GM10248 (cell line): ENCODE data around the gene DDX39A.
A peak's percentile ranks its signal among the peaks of the same experiment; 100 is the strongest.
"Not testable (repeated sequence)": the region's sequence is repeated elsewhere in the genome, so short reads cannot be mapped to it uniquely, and the experiment has no call there.

Experiments used
- CTCF ChIA-PET: fragments of 300-600 bp; sonication (Branson Sonifier 250); formaldehyde crosslinking; extraction: SDS; loops from one replicate; lab custom pipeline; 2021; ENCODE audit warnings: antibody characterized with exemption; lab: Yijun Ruan, JAX
- POLR2A ChIA-PET: fragments of 350-650 bp; sonication (Branson Sonifier 250); formaldehyde crosslinking; extraction: SDS; loops from one replicate; lab custom pipeline; 2020; ENCODE audit warnings: antibody characterized with exemption; lab: Yijun Ruan, JAX
- DNase-seq: peaks from one replicate; pipeline ENCODE4 v3.0.0; 2012; ENCODE audit errors: extremely low spot score
- TF ChIP-seq, protein P1 (sequence below): IDR thresholded peaks from 2 replicates; pipeline ENCODE4 v1.5.1; 2012; ENCODE audit warnings: mild to moderate bottlenecking, low read depth; ENCODE audit errors: extremely low read depth, missing control alignments, control extremely low read depth

The DDX39A gene

DNA sequence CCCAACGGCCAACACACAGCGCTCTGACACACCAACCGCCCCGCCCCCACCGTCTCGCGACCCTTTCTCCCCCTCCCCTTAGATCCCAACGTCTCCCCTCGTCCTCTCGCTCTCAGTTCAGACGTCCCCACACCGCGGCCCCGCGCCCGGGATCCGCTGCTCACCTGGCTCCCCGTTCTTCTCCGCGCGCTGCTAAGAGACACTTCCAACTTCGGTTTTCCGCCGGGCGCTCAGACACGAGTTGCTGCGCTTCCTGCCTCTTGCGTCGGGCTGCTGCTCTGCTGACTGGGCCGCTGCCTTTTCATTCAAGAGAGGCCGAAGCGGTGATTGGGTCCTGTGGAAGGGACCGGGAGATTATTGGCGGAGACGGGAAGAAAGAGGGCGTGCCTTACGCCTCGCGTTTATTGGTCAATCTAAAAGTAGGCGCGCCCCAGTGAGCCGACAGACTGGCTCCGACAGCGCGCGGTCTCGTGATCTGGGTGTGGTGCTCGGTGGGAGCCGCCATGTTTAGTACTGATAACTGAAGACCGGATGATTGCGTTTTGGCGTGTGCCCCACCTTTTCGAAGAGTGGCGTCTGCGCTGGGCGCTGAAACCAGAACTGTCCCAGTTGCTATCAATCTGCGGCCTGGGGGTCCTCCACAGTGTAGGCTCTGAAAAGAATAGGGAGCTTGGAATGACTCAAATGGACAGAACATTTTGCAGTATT, at the start of gene DDX39A:
TSS of gene DDX39A (minus strand) at position 236 of the 708 bp plus-strand sequence. CDS start 6,121 bp downstream, outside the sequence.
- POLR2A ChIA-PET: interaction anchor here (0.6 kb wide), 1 partner anchor 989 kb away, joined by 4 read pairs; no protein-coding TSS in a partner anchor
- CTCF ChIA-PET: interaction anchor here (1.0 to 2.3 kb wide), 5 partner anchors 10 to 61 kb away, joined by 3 to 10 read pairs (median 5); no protein-coding TSS in a partner anchor
- peak; percentile 97 for DNase-seq
- TF ChIP-seq, protein P1, sequence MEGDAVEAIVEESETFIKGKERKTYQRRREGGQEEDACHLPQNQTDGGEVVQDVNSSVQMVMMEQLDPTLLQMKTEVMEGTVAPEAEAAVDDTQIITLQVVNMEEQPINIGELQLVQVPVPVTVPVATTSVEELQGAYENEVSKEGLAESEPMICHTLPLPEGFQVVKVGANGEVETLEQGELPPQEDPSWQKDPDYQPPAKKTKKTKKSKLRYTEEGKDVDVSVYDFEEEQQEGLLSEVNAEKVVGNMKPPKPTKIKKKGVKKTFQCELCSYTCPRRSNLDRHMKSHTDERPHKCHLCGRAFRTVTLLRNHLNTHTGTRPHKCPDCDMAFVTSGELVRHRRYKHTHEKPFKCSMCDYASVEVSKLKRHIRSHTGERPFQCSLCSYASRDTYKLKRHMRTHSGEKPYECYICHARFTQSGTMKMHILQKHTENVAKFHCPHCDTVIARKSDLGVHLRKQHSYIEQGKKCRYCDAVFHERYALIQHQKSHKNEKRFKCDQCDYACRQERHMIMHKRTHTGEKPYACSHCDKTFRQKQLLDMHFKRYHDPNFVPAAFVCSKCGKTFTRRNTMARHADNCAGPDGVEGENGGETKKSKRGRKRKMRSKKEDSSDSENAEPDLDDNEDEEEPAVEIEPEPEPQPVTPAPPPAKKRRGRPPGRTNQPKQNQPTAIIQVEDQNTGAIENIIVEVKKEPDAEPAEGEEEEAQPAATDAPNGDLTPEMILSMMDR: no peak

DNA sequence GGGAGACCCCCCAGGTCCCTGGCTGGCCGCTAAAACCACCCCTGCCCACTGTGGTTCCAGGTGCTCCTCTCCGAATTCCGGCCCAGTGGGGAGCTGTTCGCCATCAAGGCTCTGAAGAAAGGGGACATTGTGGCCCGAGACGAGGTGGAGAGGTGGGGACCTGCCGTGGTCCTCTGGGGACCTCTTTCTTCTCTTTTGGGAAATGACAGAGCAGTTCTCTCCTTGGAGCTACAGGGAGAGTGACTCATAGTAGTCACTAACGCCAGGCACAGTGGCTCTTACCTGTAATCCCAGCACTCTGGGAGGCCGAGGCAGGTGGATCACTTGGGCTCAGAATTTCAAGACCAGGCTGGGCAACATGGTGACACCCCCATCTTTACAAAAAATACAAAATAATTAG, 48.7 kb upstream of the DDX39A start:
- POLR2A ChIA-PET: no interaction called here
- no peak for DNase-seq
- TF ChIP-seq, protein P1: no peak
- CTCF ChIA-PET: interaction anchor here (0.7 to 5.4 kb wide), 5 partner anchors 12 to 331 kb away, joined by 3 to 50 read pairs (median 5); partner anchors contain the start of gene ASF1B

DNA sequence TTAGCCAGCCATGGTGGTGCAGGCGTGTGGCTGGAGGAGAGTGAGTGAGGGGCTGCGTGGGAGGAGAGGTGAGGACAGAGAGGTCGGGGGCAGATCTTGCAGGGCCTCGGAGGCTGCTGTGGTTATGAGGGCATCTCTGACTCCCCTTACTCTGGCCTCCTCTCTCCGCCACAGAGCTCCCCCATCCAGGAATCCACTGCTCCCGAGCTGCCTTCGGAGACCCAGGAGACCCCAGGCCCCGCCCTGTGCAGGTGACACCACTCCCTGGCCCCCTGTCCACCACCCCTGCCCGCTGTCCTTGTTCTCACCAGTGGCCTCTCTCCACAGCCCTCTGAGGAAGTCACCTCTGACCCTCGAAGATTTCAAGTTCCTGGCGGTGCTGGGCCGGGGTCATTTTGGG, 48.2 kb upstream of the DDX39A start:
- TF ChIP-seq, protein P1: no peak
- ChIA-PET CTCF (interaction anchor here (1.0 to 5.4 kb wide), 6 partner anchors 13 to 331 kb away, joined by 3 to 50 read pairs (median 4); partner anchors contain the start of genes ASF1B and GIPC1), POLR2A (interaction anchor here (0.7 kb wide), 1 partner anchor 76 kb away, joined by 3 read pairs; no protein-coding TSS in a partner anchor)
- no peak for DNase-seq

DNA sequence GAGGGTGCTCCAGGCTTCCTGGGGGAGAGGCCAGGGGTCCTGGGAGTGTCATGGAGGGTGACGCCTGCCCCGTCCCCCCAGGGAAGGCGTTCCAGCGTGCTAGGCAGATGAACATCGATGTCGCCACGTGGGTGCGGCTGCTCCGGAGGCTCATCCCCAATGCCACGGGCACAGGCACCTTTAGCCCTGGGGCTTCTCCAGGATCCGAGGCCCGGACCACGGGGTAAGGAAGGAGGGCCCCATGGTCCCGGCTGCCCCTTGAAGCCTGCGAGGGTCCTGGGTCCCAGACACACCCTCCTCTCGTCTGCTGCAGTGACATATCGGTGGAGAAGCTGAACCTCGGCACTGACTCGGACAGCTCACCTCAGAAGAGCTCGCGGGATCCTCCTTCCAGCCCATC, 44.6 kb upstream of the DDX39A start:
- ChIA-PET POLR2A (no interaction called here), CTCF (interaction anchor here (5.4 kb wide), 1 partner anchor 16 kb away, joined by 50 read pairs; no protein-coding TSS in a partner anchor)
- TF ChIP-seq, protein P1: no peak
- no peak for DNase-seq

DNA sequence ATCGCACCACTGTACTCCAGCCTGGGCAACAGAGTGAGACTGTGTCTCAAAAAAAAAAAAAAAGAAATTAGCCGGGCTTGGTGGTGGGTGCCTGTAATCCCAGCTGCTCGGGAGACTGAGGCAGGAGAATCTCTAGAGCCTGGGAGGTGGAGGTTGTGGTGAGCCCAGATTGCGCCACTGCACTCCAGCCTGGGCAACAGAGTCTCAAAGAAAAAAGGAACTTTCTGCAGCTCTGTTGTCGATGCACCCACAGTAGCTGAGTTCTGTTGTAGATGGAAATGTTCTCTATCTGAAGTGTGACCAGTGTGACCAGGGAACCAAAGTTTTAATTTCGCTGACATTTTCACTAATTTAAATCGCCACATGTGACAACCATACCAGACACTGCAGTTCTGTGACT, 43.3 kb upstream of the DDX39A start:
- CTCF ChIA-PET: interaction anchor here (1.4 to 1.9 kb wide), 2 partner anchors 17 to 19 kb away, joined by 3 to 5 read pairs; no protein-coding TSS in a partner anchor
- DNase-seq, POLR2A ChIA-PET: not testable (repeated sequence)

DNA sequence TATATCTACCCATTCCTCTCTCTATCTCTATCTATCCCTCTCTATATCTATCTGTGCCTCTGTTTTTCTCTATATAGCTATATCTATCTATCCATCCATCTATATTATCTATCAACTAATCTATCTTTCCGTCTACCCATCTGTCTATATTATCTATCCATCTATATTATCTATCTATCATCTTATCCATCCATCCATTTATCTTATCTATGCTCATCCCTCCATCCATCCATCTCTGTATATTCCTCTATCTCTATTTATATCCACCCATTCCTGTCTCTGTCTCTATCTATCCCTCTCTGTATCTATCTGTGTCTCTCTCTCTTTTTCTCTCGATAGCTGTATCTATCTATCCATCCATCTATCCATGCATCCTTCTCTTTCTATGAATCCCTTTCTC, 41.8 kb upstream of the DDX39A start:
- POLR2A ChIA-PET: no interaction called here
- TF ChIP-seq, protein P1: no peak
- CTCF ChIA-PET: interaction anchor here (0.6 to 1.9 kb wide), 3 partner anchors 19 to 38 kb away, joined by 3 to 5 read pairs (median 3); no protein-coding TSS in a partner anchor
- no peak for DNase-seq

DNA sequence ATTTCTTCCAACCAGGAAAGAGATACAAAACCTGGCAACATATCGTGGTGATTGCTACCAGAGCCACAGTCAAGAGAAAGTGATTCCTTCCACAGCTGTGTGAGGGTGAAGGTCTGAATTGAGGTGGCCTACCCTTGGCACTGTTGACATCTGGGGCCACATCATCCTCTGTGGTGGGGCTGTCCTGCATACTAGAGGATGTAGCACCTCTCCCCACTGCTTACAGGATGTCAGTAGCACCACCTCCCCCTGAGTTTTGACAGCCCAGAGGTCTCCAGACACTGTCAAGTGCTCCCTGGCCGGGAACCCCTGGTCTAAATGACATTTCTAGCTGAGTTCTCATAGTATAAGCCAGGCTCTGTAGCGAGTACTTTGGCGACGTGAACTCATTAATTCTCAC, 40.6 kb upstream of the DDX39A start:
- ChIA-PET POLR2A (no interaction called here), CTCF (interaction anchor here (1.0 to 1.3 kb wide), 3 partner anchors 13 to 264 kb away, joined by 3 to 4 read pairs (median 4); no protein-coding TSS in a partner anchor)
- DNase-seq: no peak
- TF ChIP-seq, protein P1: no peak

DNA sequence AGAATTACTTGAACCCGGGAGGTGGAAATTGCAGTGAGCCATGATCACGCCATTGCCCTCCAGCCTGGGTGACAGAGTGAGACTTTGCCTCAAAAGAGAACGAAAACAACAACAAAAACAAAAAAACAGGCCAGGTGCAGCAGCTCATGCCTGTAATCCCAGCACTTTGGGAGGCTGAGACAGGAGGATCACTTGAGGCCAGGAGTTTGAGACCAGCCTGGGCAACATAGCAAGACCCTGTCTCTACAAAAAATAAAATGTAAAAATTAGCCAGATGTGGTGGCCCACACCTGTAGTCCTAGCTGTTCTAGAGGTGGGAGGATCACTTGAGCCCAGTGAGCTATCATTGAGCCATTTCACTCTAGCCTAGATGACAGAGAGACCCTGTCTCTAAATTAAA, 33.2 kb upstream of the DDX39A start:
- DNase-seq: not testable (repeated sequence)
- POLR2A ChIA-PET: interaction anchor here (0.6 kb wide), 1 partner anchor 14 kb away, joined by 8 read pairs; no protein-coding TSS in a partner anchor
- CTCF ChIA-PET: interaction anchor here (1.4 to 2.9 kb wide), 2 partner anchors 20 to 28 kb away, joined by 6 to 9 read pairs; no protein-coding TSS in a partner anchor
